Hepatic stellate cell (primary cell): ENCODE data around the gene ULK4.
"Not testable (repeated sequence)": the region's sequence is repeated elsewhere in the genome, so short reads cannot be mapped to it uniquely, and the experiment has no call there.

ENCODE experiments used
- DNase-seq: peaks from one replicate; pipeline ENCODE4 v3.0.0; 2011; ENCODE audit warnings: low spot score

The ULK4 gene

DNA sequence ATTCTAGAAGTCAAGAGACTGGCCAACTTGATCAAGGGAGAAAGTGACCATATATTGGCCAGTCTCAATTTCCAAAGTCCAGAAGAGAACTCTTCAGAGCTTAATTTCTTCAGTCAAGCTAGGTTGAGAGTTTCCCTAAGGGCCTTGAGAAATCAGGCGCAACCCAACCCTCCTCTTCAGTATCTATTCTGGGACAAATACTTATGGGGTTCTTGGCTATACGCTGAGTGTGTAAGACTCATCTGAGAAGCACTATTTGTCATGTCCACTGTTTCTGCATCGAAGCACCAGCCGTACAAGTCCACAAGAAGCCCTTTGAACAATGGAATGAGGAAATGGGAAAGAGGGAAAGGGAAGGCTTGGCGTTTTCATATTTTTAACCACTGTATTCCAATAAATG lies 383.1 kb downstream of the ULK4 start:
- no peak for DNase-seq

DNA sequence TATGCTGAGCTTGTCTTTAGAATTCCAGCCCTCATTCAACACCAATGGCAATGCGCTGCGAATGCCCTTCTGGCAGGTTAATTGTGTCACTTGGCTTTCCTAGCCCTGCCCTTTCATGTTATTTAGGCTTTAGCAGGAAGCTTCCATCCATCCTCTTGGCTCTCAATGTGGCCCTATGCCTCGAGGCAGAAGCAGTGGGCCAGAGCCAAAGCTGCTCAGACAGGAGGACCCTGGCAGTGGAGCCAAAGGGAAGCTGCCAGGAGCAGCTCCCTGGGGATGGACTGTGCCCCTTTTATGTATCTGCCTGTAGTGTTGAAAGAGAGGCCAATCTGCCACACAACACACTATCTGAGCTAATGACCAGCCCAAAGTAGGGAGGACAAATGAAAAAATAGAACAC lies 386.2 kb downstream of the ULK4 start:
- no peak for DNase-seq

- no peak for DNase-seq
Measured at GRCh38 chr3:41574900-41575299, 387.0 kb downstream of the ULK4 start.

GRCh38 chr3:41573591-41573990 lies 388.3 kb downstream of the ULK4 start:
- DNase-seq = no peak

GRCh38 chr3:41572092-41572491 lies 389.8 kb downstream of the ULK4 start:
- DNase-seq = no peak

DNA sequence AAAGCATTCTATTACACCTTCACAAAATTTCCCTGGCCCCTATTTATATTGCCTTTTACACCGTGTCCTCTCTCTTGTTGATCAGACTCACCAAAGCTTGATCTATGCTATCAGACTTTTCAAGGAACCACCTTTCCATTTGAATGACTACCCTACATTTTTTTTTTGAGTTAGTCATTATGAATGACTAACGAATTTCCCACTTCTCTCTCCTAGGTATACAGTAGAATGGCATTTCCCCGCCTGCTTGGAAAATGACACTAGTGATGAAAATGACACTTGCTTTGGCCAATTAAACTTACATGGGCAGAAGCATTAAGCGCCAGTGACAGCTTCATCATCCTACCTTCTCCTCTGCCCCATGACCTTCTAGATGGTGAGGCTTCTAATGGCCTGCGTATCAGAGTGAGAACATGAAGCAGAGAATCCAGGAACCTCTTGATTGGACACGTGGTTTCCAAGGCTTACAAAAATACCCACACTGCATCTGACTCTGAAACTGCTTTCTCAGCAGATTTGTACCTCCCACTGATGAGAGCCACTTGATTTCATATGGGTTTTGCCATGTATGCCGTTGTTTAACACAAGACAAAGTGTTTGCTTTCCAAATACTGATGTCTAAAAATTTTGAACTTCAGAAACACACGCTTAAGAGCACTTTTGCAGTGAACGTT lies 392.1 kb downstream of the ULK4 start:
- no peak for DNase-seq

DNA sequence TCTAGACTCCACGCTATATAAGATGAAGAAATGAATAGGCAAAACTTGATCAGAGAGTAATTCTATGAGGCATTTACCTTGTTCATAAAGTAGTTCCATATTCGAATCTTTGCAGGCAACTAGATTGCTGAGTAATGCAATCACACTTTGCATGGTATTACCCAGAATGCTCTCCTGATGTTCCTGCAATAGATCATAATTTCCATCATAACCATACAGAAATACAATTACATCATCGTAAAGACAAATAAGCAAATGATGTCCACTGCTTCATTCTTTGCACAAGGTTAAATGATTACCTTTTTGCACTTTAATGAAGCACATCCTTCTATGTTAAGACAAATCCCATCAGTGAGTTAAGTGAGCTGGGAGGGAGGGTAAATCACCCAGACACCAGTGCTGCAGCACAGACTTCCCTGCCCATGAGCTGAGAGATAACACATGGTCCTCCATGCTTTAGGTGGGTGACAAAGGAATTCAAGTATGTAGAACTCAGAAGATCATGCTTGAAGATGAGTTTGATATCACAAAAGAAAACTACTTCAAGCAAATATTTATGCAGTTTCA lies 395.9 kb downstream of the ULK4 start:
- no peak for DNase-seq

GRCh38 chr3:41565003-41565402 lies 396.9 kb downstream of the ULK4 start:
- DNase-seq = no peak

DNA sequence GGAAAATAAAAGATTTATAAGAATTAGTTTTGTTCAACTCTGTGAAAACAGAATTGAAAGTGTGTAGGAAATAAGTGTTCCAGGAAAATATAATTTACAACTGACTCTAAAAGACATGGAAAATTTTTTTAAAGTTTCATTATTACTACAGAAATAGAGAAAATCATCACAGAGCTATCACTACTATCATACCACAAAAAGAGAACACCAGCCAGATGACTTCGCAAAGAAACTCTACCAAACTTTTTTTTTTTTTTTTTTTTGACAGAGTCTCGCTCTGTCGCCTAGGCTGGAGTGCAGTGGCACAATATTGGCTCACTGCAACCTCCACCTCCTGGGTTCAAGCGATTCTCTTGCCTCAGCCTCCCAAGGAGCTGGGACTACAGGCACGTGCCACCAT lies 405.7 kb downstream of the ULK4 start:
- not testable (repeated sequence) for DNase-seq

DNA sequence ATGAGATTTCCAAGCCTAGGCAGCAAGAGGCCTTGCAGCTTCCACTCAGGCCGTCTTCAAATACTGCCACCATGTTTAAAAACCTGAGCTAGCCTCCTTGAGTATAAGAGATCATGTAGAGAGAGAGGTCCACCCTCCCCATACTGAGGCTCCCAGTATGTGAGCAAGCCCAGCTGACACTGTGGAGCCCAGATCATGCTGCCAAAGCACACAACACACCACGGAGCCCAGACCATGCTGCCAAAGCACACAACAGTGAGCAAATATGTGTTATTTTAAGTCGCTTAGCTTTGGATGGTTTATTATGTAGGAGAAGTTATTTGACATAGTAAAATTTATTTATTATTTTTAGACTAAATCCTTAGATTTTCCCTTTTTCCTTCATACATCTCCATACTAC lies 428.9 kb downstream of the ULK4 start:
- no peak for DNase-seq

GRCh38 chr3:41526995-41527573 lies 434.8 kb downstream of the ULK4 start:
- DNase-seq = no peak

DNA sequence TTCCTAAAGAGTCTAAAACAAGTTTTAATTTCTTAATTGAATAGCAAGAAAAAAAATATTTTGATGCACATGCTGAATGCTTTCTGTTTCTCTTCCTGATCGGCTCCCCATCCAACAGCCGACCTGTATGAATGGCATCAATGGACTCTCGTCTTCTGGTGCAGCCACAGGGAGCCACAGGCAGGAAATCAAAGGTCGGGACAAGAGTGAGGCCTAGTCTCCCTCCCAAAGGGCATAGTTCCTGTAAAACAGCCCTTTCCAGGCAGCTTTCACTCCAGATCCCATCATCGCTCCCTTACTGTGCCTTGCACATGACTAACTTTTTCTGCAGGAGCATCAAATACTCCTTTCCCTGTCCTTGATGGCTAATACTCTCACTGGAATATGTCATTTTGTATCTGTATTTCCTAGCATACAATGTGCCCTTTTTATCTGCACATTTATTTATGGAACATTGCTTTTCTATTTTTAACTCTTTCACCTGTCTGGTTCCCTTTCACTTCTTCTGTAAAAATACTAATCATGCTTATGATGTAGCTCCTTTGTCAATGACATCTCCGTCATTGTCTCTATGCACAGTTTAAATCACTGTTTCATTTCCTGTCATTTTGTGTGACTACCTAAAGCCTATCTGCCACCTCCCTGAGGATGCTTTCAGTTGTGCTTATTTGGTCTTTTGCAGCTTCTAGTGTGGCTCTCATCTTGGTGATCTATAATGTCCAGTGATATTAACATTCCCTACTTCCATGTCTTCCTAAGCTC lies 436.4 kb downstream of the ULK4 start:
- DNase-seq = no peak

GRCh38 chr3:41523897-41524296 lies 438.0 kb downstream of the ULK4 start:
- DNase-seq = no peak

- no peak for DNase-seq
Measured at GRCh38 chr3:41522612-41523011, 439.3 kb downstream of the ULK4 start.

GRCh38 chr3:41521010-41521655 lies 440.8 kb downstream of the ULK4 start:
- DNase-seq = no peak

DNA sequence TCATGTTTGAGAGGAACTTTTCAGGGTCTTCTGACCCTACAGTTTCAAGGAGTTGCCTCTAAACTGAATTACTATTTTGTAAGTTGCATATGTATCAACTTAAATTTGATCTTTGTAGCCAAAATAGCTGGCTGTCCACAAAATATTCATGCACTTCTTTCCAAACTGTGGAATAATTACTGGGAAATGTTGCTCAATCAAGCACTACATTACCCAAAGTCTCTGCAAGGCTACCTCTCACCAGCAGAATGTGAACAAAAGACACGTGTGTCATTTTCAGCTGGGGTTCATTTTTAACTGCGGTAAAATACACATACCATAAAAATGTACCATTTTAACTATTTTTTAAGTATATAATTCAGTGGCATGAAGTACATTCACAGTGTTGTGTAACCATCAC lies 442.2 kb downstream of the ULK4 start:
- no peak for DNase-seq

DNA sequence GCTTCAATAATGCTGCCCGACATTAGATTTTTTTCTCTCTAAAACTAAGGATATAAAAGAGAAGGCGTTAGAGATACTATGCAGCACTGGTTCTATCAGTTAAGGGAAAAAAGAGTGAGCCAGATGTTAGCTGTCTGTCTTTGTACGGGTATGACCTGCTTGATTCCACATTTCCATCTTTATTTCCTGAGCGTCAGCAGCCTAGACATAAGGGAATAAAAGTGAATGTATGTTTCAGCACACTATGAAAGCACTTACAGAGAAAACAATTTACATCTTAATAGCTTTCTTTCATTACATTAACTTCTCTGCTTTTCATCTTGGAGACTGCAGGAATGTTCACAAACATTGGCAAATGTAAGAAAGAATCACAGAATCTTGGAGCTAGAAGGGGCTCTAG lies 443.3 kb downstream of the ULK4 start:
- no peak for DNase-seq

DNA sequence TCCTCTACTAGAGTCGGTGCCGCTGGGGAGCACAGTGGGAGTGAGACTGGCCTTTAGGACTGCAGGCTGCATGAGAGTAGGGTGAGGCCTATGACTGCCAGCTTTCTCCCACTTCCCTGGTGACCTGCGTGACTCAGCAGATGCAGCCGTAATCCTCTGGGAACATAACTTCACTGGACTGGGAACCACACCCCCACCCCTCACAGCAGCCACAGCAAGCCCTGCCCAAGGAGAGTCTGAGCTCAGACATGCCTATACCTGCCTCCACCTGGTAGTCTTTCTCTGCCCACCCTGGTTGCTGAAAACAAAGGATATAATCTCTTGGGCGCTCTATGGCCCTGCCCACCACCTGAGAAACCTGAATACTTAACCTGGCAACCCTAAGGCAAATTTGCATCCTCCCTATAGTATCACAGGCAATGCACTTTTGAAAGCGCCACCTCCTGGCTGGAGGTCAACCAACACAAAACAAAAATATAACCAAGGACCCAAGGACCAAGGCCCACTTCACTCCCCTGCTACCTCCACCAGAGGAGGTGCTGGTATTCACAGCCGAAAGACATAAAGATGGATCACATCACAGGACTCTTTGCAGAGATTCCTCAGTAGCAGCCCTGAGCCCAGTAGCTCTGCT lies 453.7 kb downstream of the ULK4 start:
- DNase-seq = no peak

GRCh38 chr3:41507336-41508062 lies 454.4 kb downstream of the ULK4 start:
- no peak for DNase-seq

- no peak for DNase-seq
Measured at GRCh38 chr3:41503998-41504623, 457.8 kb downstream of the ULK4 start.

- no peak for DNase-seq
Measured at GRCh38 chr3:41502481-41502880, 459.4 kb downstream of the ULK4 start.
